Psoas muscle (tissue), 8 donors: ENCODE data around the gene CENPF. TPM values are rescaled to one million over a fixed set of nuclear protein-coding genes. Genes with fewer than 3 reads are reported as not detected.

Source experiments
- ATAC-seq, 4 donors: fragments of 200-7000 bp; cut with Tn5 transposase; one replicate each; pipeline ENCODE4 v1.9.1; 2020; ENCODE audit warnings: moderate library complexity in 3 of 4, mild to moderate bottlenecking in 2 of 4
- DNase-seq, 2 donors: peaks; one replicate each; pipeline ENCODE4 v3.0.0-alpha.2; 2020
- H3K27ac ChIP-seq: fragments of 200-600 bp; one replicate; pipeline ENCODE4 v1.8.0; 2022
- H3K27me3 ChIP-seq, 3 donors: fragments of 200-600 bp in 1 of 3; one replicate each; pipeline versions ENCODE4 v1.6.1 to v1.8.0; 2013 to 2022; ENCODE audit warnings: low read length in 2 of 3, mild to moderate bottlenecking in 2 of 3, moderate library complexity in 1 of 3; ENCODE audit not compliant: insufficient read depth in 3 of 3
- H3K36me3 ChIP-seq, 2 donors: fragments of 200-600 bp in 1 of 2; one replicate each; pipeline versions ENCODE4 v1.6.1 to v1.8.0; 2013 to 2022; ENCODE audit warnings: low read depth in 1 of 2, mild to moderate bottlenecking in 1 of 2, moderate library complexity in 1 of 2; ENCODE audit not compliant: insufficient read depth in 1 of 2
- H3K4me1 ChIP-seq: fragments of 200-600 bp; one replicate; pipeline ENCODE4 v1.8.0; 2022
- H3K4me3 ChIP-seq: fragments of 200-600 bp; one replicate; pipeline ENCODE4 v1.8.0; 2022; ENCODE audit warnings: mild to moderate bottlenecking
- H3K9me3 ChIP-seq: fragments of 200-600 bp; one replicate; pipeline ENCODE4 v1.8.0; 2022
- CTCF ChIP-seq: fragments of 200-600 bp; IDR thresholded peaks from one replicate; pipeline ENCODE4 v1.8.0; 2022; ENCODE audit warnings: antibody characterized with exemption
- WGBS, 3 donors: extraction: QIAGEN DNeasy Blood & Tissue Kit; methylation state at CpG; one replicate each; pipeline versions ENCODE4 v1.1.6 to v1.1.7; 2013; 5-methylcytosine and 5-hydroxymethylcytosine counted together
- intact Hi-C, 2 donors: fragments of 100-400 bp; cut with DNase I; formaldehyde crosslinking; loops; one replicate each; pipeline versions ENCODE4 v1.11.0 to v1.14.2; 2022
- polyA plus RNA-seq, 3 donors: library from polyadenylated mRNA; stranded (reverse); fragments of 200-250 nt; gene quantifications; one replicate each; pipeline ENCODE4 v1.2.3, GENCODE V29; 2013
- total RNA-seq, 4 donors: library from RNA; stranded (reverse); fragmentation: NEBNext Ultra II Directional in 2 of 4; extraction: Animal tissue kit (Norgen Biotek cat#: 25700) in 2 of 4; gene quantifications; one replicate each; pipeline versions ENCODE4 v1.2.1 to v1.2.4, GENCODE V29; 2021 to 2023
- donor health status: healthy with polysubstance abuse.
- donor health status: DM: no; HTN: no; CAD: no; lungs with moderate emphysema.
- donor health status: Bipolar disorder and iron deficiency.
- donor health status: healthy.
- donor health status: DM: yes; HTN: yes; CAD: no.
- donor health status: DM: no; HTN: no; CAD: no.
- donor health status: DM: no; HTN: no; CAD: no.
- donor health status: DM: yes; HTN: yes; CAD: no.

CENPF gene
- total and polyA plus RNA-seq, 7 donors: 0.04 to 1.2 (median 0.57) TPM

GRCh38 chr1:214615109-214615508, 12.1 kb downstream of the CENPF start:
- TF ChIP-seq CTCF: no peak
- Histone ChIP-seq H3K4me1 (no peaks in the 10 kb centered on the region), H3K27ac (no peak overlapping the region), H3K4me3 (no peak overlapping the region), H3K9me3 (peaks cover 2% of the 10 kb centered on the region), H3K36me3 (no peaks in the 10 kb centered on the region), H3K27me3 (no peaks in the 10 kb centered on the region)
- WGBS, 3 donors: 97 to 98% (median 97%) methylated on average over 6 of the region's 6 CpGs
- ATAC-seq (no peak), DNase-seq (no peak)
- intact Hi-C loops: no loop called here

GRCh38 chr1:214615871-214616270, 12.9 kb downstream of the CENPF start:
- H3K27ac ChIP-seq: no peak overlapping the region
- intact Hi-C loops: no loop called here
- no peak for TF ChIP-seq CTCF

GRCh38 chr1:214617246-214617645, 14.3 kb downstream of the CENPF start:
- no peak for TF ChIP-seq CTCF
- intact Hi-C loops: no loop called here
- no peaks in the 10 kb centered on the region for H3K36me3 ChIP-seq
- no peak overlapping the region for H3K27ac ChIP-seq
- DNase-seq: no peak
- no peaks in the 10 kb centered on the region for H3K9me3 ChIP-seq
- no peaks in the 10 kb centered on the region for H3K27me3 ChIP-seq
- 93 to 94% (median 94%) methylated on average over 4 of the region's 4 CpGs for WGBS, 3 donors
- no peaks in the 10 kb centered on the region for H3K4me1 ChIP-seq
- no peak overlapping the region for H3K4me3 ChIP-seq
- ATAC-seq: no peak

More at GRCh38 chr1:214615871-214616270, 12.9 kb downstream of the CENPF start:
- H3K27me3 ChIP-seq: no peaks in the 10 kb centered on the region
- no peak overlapping the region for H3K4me3 ChIP-seq
- 84 to 86% (median 85%) methylated on average over 3 of the region's 3 CpGs for WGBS, 3 donors
- H3K9me3 ChIP-seq: peaks cover 2% of the 10 kb centered on the region
- no peaks in the 10 kb centered on the region for H3K36me3 ChIP-seq
- H3K4me1 ChIP-seq: no peaks in the 10 kb centered on the region
- no peak for DNase-seq
- no peak for ATAC-seq

- Histone ChIP-seq H3K4me1 (no peaks in the 10 kb centered on the region), H3K4me3 (no peak overlapping the region), H3K36me3 (no peaks in the 10 kb centered on the region), H3K27ac (no peak overlapping the region), H3K27me3 (no peaks in the 10 kb centered on the region), H3K9me3 (no peaks in the 10 kb centered on the region)
- intact Hi-C loops: no loop called here
- WGBS, 3 donors: 77 to 86% (median 82%) methylated on average over 6 of the region's 6 CpGs
- TF ChIP-seq CTCF: no peak
- ATAC-seq: no peak
- DNase-seq: no peak
Observed at GRCh38 chr1:214617843-214618242, 14.8 kb downstream of the CENPF start.

GRCh38 chr1:214621236-214621635, 18.2 kb downstream of the CENPF start:
- Histone ChIP-seq H3K4me1 (no peaks in the 10 kb centered on the region), H3K27ac (no peak overlapping the region), H3K36me3 (no peaks in the 10 kb centered on the region), H3K27me3 (no peaks in the 10 kb centered on the region), H3K9me3 (no peaks in the 10 kb centered on the region), H3K4me3 (no peak overlapping the region)
- no peak for TF ChIP-seq CTCF
- 93 to 98% (median 95%) methylated on average over 2 of the region's 2 CpGs for WGBS, 3 donors
- intact Hi-C loops: no loop called here
- ATAC-seq (no peak), DNase-seq (no peak)
